ENCODE results near the gene DOCK4. TPM values are rescaled to one million over a fixed set of nuclear protein-coding genes. Genes with fewer than 3 reads are reported as not detected.

DOCK4 gene
- total RNA-seq, 1 donor from 2014 or later = 32.2 TPM

GRCh38 chr7:111975346-111975745 is 230.9 kb downstream of the DOCK4 start:
- DNase-seq (ENCODE audit: low read depth) = no peak
- H3K27ac Mint-ChIP-seq (ENCODE audit: unreplicated experiment) = no peak overlapping the region
- H3K27ac ChIP-seq (ENCODE audit: low read depth, low read length) = no peak overlapping the region
- no peaks in the 10 kb centered on the region for H3K27me3 ChIP-seq (ENCODE audit: insufficient read depth, low read length)
- H3K79me2 ChIP-seq (ENCODE audit: insufficient read depth, low read length) = no peaks in the 10 kb centered on the region
- no peaks in the 10 kb centered on the region for H4K20me1 ChIP-seq (ENCODE audit: insufficient read depth, low read length)
- no peaks in the 10 kb centered on the region for H3K4me1 ChIP-seq (ENCODE audit: insufficient read depth, low read length)
- no peak for TF ChIP-seq EZH2 (IDR thresholded peaks at IDR 0.05; ENCODE audit: insufficient read depth, low read length)
- no peak for TF ChIP-seq CTCF (IDR thresholded peaks at IDR 0.05; ENCODE audit: insufficient read depth, low read depth, low read length)
- FAIRE-seq = no peak
- H3K36me3 ChIP-seq (ENCODE audit: insufficient read depth, low read length) = no peaks in the 10 kb centered on the region
- no peak overlapping the region for H3K4me2 ChIP-seq (ENCODE audit: low read length)
- H2AFZ ChIP-seq (ENCODE audit: low read depth, low read length) = no peak overlapping the region
- H3K4me3 ChIP-seq (ENCODE audit: insufficient read depth, low read depth, low read length) = no peak overlapping the region
- H3K36me3 Mint-ChIP-seq (ENCODE audit: low read depth, unreplicated experiment) = peaks cover 6% of the 10 kb centered on the region
- no peaks in the 10 kb centered on the region for H3K27me3 Mint-ChIP-seq (ENCODE audit: low read depth, unreplicated experiment)
- no peaks in the 10 kb centered on the region for H3K9me3 ChIP-seq (ENCODE audit: insufficient read depth, low read depth, low read length)
- no peaks in the 10 kb centered on the region for H3K4me1 Mint-ChIP-seq (ENCODE audit: low read depth, unreplicated experiment)
- H3K9ac ChIP-seq (ENCODE audit: low read length) = no peak overlapping the region
- no peaks in the 10 kb centered on the region for H3K9me3 Mint-ChIP-seq (ENCODE audit: unreplicated experiment)
- no peak overlapping the region for H3K4me3 Mint-ChIP-seq (ENCODE audit: unreplicated experiment)

DNA sequence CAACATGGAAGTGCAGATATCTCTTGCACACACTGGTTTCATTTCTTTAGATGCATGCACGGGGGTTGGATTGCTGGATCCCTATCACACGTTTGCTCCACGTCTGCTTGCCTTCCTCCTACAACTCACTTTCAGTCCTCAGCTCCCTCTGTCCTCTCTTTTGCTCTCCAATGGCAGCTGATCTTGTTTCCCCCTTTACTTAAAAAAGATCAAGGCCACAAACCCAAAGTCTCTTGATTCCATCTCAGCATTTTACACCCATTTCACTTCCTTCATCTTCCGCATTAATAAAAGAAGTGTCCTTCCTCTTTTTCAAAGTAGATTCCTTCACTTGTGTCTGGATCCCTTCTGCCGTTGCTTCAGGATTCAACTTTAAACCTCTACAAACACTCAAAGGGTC is 245.2 kb downstream of the DOCK4 start:
- no peak overlapping the region for H3K4me3 Mint-ChIP-seq (ENCODE audit: unreplicated experiment)
- FAIRE-seq = no peak
- no peak overlapping the region for H3K4me3 ChIP-seq (ENCODE audit: insufficient read depth, low read depth, low read length)

More for the DNA sequence above, 245.2 kb downstream of the DOCK4 start:
- Mint-ChIP-seq H3K27me3 (ENCODE audit: low read depth, unreplicated experiment) (no peaks in the 10 kb centered on the region), H3K4me1 (ENCODE audit: low read depth, unreplicated experiment) (peaks cover 18% of the 10 kb centered on the region), H3K36me3 (ENCODE audit: low read depth, unreplicated experiment) (peaks cover 3% of the 10 kb centered on the region), H3K9me3 (ENCODE audit: unreplicated experiment) (no peaks in the 10 kb centered on the region), H3K27ac (ENCODE audit: unreplicated experiment) (no peak overlapping the region)
- DNase-seq (ENCODE audit: low read depth) = no peak
- TF ChIP-seq CTCF (IDR thresholded peaks at IDR 0.05; ENCODE audit: insufficient read depth, low read depth, low read length) (no peak), EZH2 (IDR thresholded peaks at IDR 0.05; ENCODE audit: insufficient read depth, low read length) (no peak)
- H3K79me2 ChIP-seq (ENCODE audit: insufficient read depth, low read length) = no peaks in the 10 kb centered on the region
- no peaks in the 10 kb centered on the region for H4K20me1 ChIP-seq (ENCODE audit: insufficient read depth, low read length)
- H3K36me3 ChIP-seq (ENCODE audit: insufficient read depth, low read length) = no peaks in the 10 kb centered on the region
- H3K27me3 ChIP-seq (ENCODE audit: insufficient read depth, low read length) = no peaks in the 10 kb centered on the region
- H3K9ac ChIP-seq (ENCODE audit: low read length) = no peak overlapping the region
- H3K4me2 ChIP-seq (ENCODE audit: low read length) = no peak overlapping the region
- H2AFZ ChIP-seq (ENCODE audit: low read depth, low read length) = no peak overlapping the region
- no peaks in the 10 kb centered on the region for H3K4me1 ChIP-seq (ENCODE audit: insufficient read depth, low read length)
- H3K27ac ChIP-seq (ENCODE audit: low read depth, low read length) = no peak overlapping the region
- no peaks in the 10 kb centered on the region for H3K9me3 ChIP-seq (ENCODE audit: insufficient read depth, low read depth, low read length)
